ENCODE measurements around the gene CKAP4.
"Not testable (repeated sequence)": the region's sequence is repeated elsewhere in the genome, so short reads cannot be mapped to it uniquely, and the experiment has no call there.

The CKAP4 gene, protein sequence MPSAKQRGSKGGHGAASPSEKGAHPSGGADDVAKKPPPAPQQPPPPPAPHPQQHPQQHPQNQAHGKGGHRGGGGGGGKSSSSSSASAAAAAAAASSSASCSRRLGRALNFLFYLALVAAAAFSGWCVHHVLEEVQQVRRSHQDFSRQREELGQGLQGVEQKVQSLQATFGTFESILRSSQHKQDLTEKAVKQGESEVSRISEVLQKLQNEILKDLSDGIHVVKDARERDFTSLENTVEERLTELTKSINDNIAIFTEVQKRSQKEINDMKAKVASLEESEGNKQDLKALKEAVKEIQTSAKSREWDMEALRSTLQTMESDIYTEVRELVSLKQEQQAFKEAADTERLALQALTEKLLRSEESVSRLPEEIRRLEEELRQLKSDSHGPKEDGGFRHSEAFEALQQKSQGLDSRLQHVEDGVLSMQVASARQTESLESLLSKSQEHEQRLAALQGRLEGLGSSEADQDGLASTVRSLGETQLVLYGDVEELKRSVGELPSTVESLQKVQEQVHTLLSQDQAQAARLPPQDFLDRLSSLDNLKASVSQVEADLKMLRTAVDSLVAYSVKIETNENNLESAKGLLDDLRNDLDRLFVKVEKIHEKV

DNA sequence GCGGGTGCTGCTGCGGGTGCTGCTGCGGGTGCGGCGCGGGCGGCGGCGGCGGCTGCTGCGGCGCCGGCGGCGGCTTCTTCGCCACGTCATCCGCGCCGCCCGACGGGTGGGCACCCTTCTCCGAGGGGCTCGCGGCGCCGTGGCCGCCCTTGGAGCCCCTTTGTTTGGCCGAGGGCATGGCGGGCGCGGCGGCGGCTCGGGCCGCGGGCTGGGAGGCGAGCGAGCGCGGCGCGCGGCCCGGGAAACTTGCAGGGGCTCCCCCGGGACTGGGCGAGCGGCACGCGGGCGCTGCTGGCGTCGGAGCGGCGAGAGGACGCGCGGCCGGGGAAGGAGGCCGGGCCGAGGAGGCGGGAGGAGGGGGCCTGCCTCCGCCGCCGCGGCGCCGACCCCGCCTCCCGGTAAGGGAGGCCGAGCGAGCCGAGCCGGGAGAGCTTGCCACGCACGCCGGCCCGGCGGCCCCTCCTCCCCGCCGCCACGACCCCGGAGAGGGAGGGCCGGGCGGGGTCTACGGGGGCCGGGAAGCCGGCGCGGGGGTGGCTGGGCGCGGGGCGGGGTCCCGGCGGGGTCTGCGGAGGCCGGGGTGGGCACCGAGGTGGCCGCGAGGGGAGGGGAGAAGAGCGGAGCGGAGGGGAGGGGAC, at the start of gene CKAP4:
Gene CKAP4, minus strand, starts transcription at position 347 of the 638 bp plus-strand sequence. Its CDS starts 169 bp downstream, at position 178.
- peak; percentile 40 for DNase-seq

DNA sequence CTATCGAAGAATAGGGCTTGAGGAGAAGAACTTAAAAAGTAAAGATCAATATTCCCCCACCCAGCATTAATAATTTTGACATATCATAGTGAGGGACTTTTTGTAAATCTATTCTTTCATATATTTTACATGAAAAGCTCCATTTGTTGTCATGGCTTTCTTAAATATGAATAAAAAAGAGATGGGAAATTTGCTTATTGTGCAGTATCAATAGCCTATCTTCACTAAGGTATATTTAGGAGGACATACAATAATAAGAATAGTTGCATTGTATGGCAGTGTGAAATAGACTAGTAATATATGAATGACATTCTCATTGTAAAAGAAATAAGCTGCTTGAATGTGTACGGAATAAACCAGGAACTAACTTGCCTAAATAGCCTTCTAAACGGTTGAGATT, 49.3 kb upstream of the CKAP4 start:
- no peak for DNase-seq

DNA sequence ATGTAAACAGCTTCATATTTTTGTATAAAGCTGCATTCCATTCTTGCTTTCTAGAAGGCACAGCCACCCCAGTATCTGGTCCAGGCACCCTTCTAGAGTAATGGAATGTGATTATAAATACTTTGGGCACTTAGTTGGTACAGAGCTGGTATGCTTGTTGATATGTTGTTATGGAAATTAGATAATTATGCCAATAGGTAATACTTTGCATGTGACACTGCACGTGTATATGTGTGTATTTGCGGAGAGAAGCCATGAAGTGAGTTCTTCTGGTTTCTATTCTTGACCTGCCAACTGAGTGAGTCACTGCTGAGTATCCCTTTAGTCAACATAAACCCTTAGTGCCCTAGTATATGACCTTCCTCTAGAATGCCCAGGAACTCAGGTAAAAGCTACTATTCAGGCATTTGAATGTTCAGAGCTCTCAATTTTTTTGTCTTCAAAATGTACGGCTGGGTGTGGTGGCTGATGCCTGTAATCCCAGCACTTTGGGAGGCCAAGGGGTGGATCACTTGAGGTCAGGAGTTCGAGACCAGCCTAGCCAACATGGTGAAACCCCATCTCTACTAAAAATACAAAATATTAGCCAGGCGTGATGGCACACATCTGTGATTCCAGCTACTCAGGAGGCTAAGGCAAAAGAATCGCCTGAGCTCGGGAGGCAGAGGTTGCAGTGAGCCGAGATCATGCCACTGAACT, 48.5 kb upstream of the CKAP4 start:
- no peak for DNase-seq

DNA sequence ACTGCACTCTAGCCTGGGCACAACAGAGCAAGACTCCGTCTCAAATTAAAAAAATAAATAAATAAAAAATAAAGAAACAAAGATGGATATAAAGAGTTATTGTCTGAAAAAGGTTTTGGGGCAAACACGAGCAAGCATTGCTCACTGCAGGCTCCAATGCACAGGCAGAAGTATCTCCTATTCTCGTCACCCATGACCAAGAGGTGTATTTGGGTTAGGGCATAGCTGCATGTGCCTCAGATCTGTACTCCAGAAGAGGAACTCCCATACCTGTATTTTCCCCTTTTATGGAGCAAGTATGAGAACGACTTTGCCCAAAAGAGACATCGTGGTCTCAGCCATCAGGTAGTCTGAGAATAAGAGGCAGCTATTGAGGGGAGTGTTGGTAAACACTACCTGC, 44.5 kb upstream of the CKAP4 start:
- no peak for DNase-seq

DNA sequence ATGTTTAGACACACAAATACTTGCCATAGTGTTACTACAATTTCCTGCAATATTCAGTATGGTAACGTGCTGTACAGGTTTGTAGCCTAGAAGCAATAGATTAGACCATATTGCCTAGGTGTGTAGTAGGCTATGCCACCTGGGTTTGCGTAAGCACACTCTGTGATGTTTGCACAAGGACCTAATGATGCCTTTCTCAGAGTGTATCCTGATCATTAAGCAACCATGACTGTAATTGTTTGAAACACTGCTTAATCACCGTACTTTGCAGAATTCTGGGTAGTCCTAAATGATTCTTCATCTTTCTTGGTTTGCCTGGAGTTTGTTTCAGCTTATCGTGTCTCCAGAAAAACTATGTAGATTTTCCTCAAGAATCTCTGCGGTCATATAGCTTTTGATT, 43.5 kb upstream of the CKAP4 start:
- DNase-seq: no peak

DNA sequence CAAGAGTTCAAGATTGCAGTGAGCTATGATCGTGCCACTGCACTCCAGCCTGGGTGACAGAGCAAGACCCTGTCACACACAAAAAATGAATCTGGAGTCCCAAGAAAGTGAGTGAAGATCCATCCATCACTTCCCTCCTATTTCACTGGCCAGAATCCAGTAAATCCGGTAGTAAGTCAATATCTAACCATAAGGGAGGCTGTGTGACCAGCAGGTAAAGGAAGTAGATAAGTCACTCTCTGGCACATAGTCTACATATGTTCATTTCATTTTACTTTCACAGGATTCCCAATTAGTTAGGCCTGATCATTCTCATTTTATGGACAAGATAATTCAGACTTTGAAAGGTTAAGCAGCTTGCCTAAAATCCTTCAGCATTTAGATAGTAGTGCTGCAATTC, 42.8 kb upstream of the CKAP4 start:
- no peak for DNase-seq

DNA sequence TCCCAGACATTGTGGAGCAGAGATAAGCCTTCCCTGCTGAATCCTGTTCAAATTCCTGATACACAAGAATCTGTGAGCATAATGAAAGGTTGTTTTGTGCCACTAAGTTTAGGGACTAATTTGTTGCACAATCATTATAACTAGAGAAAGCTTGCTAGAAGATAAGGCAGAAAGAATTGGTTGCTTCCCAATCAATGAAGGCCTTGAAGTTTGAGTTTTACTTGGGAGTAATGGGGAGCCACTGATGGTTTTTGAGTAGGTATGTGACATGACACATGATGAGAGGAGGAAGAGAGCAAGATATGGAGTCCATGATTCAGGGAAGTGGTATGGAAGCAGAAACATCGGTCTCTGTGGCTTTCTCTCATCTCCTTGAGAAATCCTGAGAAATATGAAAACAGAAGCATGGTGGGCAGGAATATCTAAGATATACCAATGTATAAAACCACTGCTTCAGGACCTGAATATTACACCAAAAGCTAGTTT, 41.4 kb upstream of the CKAP4 start:
- DNase-seq: no peak

DNA sequence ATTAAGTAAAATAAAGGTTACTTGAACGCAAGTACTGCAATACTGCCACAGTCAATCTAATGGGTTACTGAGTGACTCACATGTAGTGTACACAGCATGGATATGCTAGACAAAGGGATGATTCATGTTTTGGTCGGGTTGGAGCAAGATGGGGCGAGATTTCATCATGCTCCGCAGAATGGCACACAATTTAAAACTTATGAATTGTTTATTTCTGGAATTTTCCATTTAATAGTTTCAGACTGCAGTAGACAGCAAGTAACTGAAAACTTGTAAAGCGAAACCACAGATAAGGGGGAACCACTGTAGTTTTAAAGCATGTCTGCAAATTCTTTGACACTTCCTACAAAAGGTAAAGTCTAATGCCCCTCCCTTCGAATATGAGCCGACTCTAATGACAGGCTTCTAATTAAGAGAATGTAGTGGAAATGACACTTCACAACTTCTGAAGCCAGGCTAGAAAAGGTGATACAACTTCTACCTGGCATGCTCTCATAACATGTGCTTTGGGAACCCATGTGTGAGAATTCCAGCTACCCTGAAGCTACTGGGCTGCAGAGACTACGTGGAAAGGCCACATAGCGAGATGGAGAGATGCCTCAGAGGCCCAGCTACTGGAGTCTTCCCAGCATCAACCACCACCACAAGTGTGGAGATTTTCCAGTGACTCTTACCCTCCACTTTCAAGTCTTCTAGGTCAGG, 40.8 kb upstream of the CKAP4 start:
- no peak for DNase-seq

DNA sequence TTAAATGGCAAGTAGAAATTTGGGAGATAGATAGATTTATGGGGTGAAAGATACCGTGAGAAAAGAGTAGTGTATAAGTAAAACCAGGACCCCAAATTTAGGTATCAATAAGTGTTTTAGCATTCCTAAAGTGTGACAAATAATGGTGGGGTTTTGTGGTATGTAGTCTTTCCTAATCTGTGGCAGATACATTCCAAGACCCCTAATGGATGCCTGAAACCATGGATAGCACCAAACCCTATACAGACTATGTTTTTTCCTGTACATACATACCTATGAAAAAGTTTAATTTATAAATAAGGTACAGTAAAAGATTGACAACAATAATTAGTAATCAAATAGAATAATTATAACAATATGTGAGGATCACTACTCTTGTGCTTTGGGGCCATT, 40.3 kb upstream of the CKAP4 start:
- no peak for DNase-seq

DNA sequence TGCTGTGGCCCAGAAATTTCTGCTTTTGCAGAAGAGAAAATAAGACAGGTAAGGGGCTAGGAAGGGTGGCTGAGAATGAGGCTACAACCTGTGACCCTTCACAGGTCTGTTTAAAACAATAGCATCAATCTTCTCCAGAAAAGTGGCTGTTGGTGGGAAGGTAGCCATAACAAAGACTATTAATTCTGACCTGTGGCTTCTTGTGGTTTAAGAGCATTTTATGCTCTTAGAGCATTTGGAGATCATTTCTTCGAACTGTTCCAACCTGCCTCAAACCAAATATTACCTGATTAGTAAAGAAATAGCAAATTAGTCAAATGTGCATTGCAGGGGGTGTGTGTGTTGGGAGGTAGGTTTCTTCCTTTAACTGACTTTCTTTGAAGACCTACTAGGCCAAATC, 39.5 kb upstream of the CKAP4 start:
- no peak for DNase-seq

DNA sequence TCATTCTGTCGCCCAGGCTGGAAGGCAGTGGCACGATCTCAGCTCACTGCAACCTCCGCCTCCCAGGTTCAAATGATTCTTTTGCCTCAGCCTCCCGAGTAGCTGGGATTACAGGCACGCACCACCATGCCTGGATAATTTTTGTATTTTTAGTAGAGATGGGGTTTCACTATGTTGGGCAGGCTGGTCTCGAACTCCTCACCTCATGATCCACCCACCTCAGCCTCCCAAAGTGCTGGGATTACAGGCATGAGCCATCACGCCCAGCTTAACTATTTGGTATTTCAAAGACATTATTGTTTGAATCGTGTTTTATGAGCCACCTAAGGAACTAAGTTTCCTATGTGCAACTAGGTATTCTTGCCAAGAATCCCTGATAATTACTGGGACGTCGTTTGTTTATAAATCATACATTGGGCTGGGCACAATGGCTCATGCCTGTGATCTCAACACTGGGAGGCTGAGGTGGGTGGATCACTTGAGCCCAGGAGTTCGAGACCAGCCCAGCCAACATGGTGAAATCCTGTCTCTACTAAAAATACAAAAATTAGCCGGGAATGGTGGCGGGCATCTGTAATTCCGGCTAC, 38.8 kb upstream of the CKAP4 start:
- DNase-seq: not testable (repeated sequence)

DNA sequence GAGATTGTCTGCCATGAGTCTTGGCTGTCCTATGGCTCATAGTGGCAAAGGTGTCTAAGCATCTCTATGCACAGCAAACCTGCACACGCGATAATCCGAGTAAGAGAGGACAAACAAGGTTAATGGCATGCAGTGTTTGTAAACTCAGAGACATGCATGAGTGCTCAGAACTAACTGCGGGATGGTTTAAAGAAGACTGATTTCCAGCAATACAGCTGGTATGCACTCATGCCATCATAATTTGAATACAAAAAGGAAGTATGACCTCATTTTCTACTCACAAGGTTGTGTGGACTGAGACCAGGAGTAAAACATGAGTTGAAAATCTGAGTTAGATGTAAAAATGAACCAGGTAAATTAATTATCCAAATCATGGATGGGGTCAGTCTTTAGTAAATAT, 38.2 kb upstream of the CKAP4 start:
- DNase-seq: no peak

DNA sequence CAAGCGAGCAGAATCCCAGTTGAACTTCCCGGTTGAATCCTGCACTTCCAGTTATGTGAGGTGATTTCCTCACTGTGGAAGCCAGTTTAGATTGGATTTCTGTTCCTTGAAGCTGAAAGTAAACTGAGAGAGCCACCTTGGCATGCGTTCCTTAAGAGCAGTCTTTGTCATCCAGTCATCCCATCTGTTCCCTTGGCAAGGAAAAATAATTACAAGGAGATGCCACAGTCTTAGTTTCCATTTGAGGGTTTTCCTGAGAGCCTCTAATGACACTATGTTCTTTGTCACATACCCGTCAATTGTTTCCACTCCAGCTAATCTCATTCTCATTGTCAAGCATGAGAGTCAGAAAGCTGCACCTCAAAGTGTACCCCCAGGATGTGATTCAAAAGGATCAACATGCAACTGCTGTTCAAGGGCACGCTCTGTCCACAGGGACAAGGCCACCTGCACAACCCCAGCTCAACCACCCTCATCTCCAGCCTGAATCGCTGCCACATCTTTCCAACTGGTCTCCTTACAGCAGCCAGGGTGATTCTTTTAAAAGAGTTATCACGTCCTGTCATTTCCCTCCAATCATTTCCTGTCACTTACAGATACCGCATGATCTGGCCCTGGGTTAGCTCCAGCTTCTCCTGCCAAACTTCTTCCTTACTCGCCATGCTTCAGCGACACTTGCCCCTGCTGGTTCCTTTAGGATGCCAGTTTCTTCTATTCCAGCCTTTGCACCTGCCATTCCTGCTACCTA, 36.7 kb upstream of the CKAP4 start:
- no peak for DNase-seq

DNA sequence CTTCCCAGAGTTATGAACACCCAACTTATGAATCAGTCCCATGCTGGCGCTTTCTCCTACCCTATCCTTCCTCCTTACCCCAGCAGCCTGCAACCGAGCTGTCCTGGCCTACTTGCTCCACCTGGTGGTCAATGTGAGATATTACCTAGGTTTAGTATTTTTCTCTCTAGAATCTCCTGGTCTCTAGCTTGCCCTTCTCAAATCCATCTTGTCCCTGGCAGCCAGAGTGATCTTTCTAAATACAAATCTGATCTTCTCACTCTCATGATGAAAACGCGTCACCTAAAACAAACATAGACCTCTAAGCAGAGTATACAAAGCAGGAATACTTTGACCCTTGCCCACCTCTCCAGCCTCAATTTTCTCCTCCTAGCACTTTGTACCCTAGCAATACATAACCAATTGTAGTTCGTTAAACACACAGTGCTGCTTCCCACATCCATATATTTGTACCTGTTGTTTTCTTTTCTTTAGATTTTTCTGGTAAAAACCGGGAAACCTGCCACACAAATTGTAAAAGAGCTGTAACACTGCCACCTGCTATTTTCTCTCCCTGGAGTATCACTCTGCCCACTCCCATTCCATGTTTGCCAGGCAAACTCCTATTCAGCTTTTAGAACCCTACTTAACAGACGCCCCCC, 34.8 kb upstream of the CKAP4 start:
- peak; percentile 7 for DNase-seq

DNA sequence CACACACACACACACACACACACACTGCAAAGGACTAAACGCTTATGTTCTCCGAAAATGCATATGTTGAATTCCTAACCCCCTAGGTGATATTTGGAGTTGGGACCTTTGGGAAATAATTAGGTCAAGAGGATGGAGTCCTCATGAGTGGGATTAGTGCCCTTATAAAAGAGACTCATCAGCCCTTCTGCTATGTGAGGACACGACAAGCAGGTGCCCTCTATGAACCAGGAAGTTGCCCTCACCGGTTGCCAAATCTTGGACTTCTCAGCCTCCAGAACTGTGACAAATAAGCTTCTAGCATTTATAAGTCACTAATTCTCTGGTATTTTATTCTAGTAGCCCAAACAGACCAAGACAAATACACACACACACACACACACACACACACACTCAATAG, 34.0 kb upstream of the CKAP4 start:
- DNase-seq: no peak

DNA sequence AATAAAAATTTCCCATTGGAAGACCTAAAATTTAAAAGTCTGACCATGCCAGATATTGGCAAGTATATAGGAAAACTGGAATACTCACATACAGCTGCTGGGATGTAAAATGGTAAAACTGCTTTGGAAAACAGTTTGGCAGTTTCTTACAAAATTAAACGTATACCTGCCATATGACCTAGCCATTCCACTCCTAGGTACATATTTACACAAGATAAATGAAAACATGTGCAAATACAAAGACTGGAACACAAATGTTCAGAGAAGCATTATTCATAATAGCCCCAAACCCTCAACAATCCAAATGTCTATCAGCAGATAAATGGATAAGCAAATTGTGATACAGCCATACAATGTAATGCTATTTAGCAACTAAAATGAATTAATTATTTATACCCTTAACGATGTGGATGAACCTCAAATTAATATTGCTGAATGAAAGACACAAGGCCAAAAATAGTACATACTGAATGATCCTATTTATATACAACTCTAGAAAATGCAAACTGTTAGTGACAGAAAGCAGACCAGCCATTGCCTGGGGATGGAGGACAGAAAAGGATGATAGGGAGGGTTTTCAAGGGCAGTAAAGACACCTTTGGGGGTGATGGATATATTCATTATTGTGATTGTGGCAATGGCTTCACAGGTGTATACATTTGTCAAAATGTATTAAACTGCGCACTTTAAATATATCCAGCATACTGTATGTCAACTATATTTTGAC, 33.4 kb upstream of the CKAP4 start:
- no peak for DNase-seq

DNA sequence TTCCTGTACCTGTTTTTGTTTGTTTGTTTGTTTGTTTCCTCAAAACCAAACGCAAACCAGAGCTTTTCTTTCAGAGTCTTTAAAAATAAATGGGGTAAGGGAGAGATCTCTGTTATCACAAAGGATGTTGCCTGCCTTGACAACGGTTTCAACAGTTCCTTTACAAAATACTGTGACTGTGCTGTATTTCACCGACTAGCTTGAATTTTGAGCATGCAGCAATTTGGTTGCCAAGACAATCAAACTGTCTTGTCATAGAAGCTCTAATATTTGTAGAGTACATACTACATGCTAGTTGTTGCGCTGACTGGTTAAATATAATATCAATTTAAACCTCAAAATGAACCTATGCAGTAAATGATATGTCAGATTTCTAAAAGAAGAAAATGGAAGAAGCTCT, 32.3 kb upstream of the CKAP4 start:
- DNase-seq: no peak

DNA sequence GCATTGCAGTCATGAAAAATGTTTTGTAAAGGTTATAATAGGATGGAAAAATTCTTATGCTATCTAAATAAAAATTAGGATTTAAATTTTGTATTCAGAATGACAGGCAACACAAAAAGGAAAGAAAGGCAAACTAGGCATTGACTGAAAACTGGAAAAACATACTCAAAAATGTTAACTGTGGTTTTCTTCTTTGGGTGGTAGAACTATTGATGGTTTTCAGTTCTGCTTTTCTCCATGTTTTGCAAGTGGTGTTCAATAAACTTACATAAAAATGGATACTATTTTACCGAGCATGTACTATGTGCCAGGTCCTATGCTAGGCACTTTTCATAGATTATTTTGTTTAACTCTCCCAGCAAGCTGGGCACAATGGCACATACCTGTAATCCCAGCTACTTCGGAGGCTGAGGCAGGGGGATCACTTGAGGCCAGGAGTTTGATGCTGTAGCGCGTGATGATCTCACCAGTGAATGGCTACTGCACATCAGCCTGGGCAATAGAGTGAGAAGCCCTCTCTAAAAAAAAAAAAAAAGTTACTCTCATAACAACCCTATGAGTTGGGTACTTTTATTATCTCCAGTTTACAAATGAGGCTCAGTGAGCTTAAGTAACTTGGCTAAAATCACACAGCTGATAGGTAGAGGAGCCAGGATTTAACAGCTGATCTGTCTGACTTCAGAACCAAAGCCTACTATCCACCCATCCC, 28.4 kb upstream of the CKAP4 start:
- no peak for DNase-seq

DNA sequence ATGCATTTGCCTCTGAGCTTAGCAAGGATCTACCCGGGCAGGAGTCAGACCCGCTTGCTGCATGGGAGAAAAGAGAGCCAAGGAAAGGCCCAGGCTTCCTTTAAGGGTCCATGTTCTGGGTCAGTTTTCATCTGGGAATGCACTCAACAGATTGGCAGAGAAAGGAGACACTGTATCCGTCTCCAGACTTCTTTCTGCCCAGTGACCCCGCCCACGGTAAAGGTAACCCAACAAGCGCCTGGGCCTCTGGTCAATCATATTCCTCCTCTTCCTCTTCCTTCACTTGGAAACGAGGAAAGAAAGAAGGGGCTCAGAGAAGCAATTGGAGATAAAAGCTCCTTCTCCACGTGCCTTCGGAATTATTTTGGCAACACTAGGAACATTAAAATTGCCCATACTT, 27.6 kb upstream of the CKAP4 start:
- DNase-seq: no peak
